ENCODE measurements around the gene STX16. TPM values are rescaled to one million over a fixed set of nuclear protein-coding genes. Genes with fewer than 3 reads are reported as not detected.

The STX16 gene
- total RNA-seq, 2 experiments from 2014 or later = 101 to 110 TPM

- Mint-ChIP-seq H3K36me3 (ENCODE audit: low read depth) (peaks cover 36% of the 10 kb centered on the region), H3K9me3 (ENCODE audit: low read depth) (no peaks in the 10 kb centered on the region), H3K27ac (peak overlapping the region; percentile 78), H3K27me3 (no peaks in the 10 kb centered on the region), H3K4me3 (peak overlapping the region; percentile 31), H3K4me1 (peaks cover 79% of the 10 kb centered on the region)
- intact Hi-C loops (cut with DNase I, micrococcal nuclease) = no loop called here
- POLR2A ChIA-PET = interaction anchor here (3.3 kb wide), 1 partner anchor 7 kb away, joined by 23 read pairs; the partner anchor contains the start of gene STX16
- no peak for ATAC-seq
- CTCF ChIA-PET = interaction anchor here (0.7 to 1.8 kb wide), 6 partner anchors 8 to 426 kb away, joined by 3 to 20 read pairs (median 8); partner anchors contain the start of gene STX16
- DNase-seq = no peak
Measured at GRCh38 chr20:58658760-58659159, 7.7 kb downstream of the STX16 start.

GRCh38 chr20:58659841-58660240, 8.8 kb downstream of the STX16 start:
- POLR2A ChIA-PET = interaction anchor here (3.3 kb wide), 1 partner anchor 8 kb away, joined by 23 read pairs; the partner anchor contains the start of gene STX16
- peaks cover 84% of the 10 kb centered on the region for H3K4me1 Mint-ChIP-seq
- no peaks in the 10 kb centered on the region for H3K27me3 Mint-ChIP-seq
- DNase-seq (peak; percentile 38), ATAC-seq (peak; percentile 33)
- intact Hi-C loops (cut with DNase I, micrococcal nuclease) = no loop called here
- H3K9me3 Mint-ChIP-seq (ENCODE audit: low read depth) = no peaks in the 10 kb centered on the region
- H3K4me3 Mint-ChIP-seq = peak overlapping the region; percentile 55
- CTCF ChIA-PET = interaction anchor here (0.6 to 1.7 kb wide), 7 partner anchors 9 to 1274 kb away, joined by 3 to 20 read pairs (median 3); partner anchors contain the start of gene STX16
- H3K27ac Mint-ChIP-seq = peak overlapping the region; percentile 91
- H3K36me3 Mint-ChIP-seq (ENCODE audit: low read depth) = peaks cover 41% of the 10 kb centered on the region

GRCh38 chr20:58660855-58661597, 9.9 kb downstream of the STX16 start:
- peak; percentile 72 for ATAC-seq
- no peaks in the 10 kb centered on the region for H3K27me3 Mint-ChIP-seq
- H3K36me3 Mint-ChIP-seq (ENCODE audit: low read depth) = peaks cover 45% of the 10 kb centered on the region
- H3K4me3 Mint-ChIP-seq = peak overlapping the region; percentile 68
- peak overlapping the region; percentile 96 for H3K27ac Mint-ChIP-seq
- H3K4me1 Mint-ChIP-seq = peaks cover 80% of the 10 kb centered on the region
- ChIA-PET POLR2A (interaction anchor here (0.6 to 3.3 kb wide), 2 partner anchors 9 to 350 kb away, joined by 4 to 23 read pairs; partner anchors contain the start of gene STX16), CTCF (interaction anchor here (0.7 to 2.0 kb wide), 4 partner anchors 10 to 21 kb away, joined by 3 to 8 read pairs (median 4); partner anchors contain the start of gene STX16)
- peak; percentile 62 for DNase-seq
- intact Hi-C loops (cut with DNase I, micrococcal nuclease) = loop anchor here in 1 of 2 experiments (1.0 kb wide), 1 partner anchor 9 kb away; no protein-coding TSS in a partner anchor
- no peaks in the 10 kb centered on the region for H3K9me3 Mint-ChIP-seq (ENCODE audit: low read depth)

GRCh38 chr20:58661598-58662473, 10.8 kb downstream of the STX16 start:
- H3K4me1 Mint-ChIP-seq = peaks cover 72% of the 10 kb centered on the region
- ATAC-seq = peak; percentile 52
- peaks cover 43% of the 10 kb centered on the region for H3K36me3 Mint-ChIP-seq (ENCODE audit: low read depth)
- H3K27me3 Mint-ChIP-seq = no peaks in the 10 kb centered on the region
- ChIA-PET POLR2A (interaction anchor here (3.3 kb wide), 1 partner anchor 10 kb away, joined by 23 read pairs; the partner anchor contains the start of gene STX16), CTCF (interaction anchor here (0.7 to 2.0 kb wide), 3 partner anchors 11 to 22 kb away, joined by 3 to 8 read pairs (median 4); partner anchors contain the start of gene STX16)
- no peak for DNase-seq
- intact Hi-C loops (cut with DNase I, micrococcal nuclease) = loop anchor here in 1 of 2 experiments (1.0 kb wide), 1 partner anchor 10 kb away; no protein-coding TSS in a partner anchor
- no peaks in the 10 kb centered on the region for H3K9me3 Mint-ChIP-seq (ENCODE audit: low read depth)
- H3K4me3 Mint-ChIP-seq = peak overlapping the region; percentile 68
- H3K27ac Mint-ChIP-seq = peak overlapping the region; percentile 96

- Mint-ChIP-seq H3K27ac (no peak overlapping the region), H3K4me3 (no peak overlapping the region), H3K36me3 (ENCODE audit: low read depth) (peaks cover 47% of the 10 kb centered on the region), H3K4me1 (peaks cover 52% of the 10 kb centered on the region), H3K27me3 (no peaks in the 10 kb centered on the region), H3K9me3 (ENCODE audit: low read depth) (no peaks in the 10 kb centered on the region)
- ChIA-PET POLR2A (no interaction called here), CTCF (no interaction called here)
- DNase-seq (no peak), ATAC-seq (no peak)
- intact Hi-C loops (cut with DNase I, micrococcal nuclease) = no loop called here
Measured at GRCh38 chr20:58664331-58664730, 13.2 kb downstream of the STX16 start.

- DNase-seq (no peak), ATAC-seq (no peak)
- H3K4me3 Mint-ChIP-seq = no peak overlapping the region
- intact Hi-C loops (cut with DNase I, micrococcal nuclease) = no loop called here
- peak overlapping the region; percentile 2 for H3K27ac Mint-ChIP-seq
- no peaks in the 10 kb centered on the region for H3K9me3 Mint-ChIP-seq (ENCODE audit: low read depth)
- H3K36me3 Mint-ChIP-seq (ENCODE audit: low read depth) = peaks cover 47% of the 10 kb centered on the region
- CTCF ChIA-PET = no interaction called here
- POLR2A ChIA-PET = no interaction called here
- peaks cover 46% of the 10 kb centered on the region for H3K4me1 Mint-ChIP-seq
- no peaks in the 10 kb centered on the region for H3K27me3 Mint-ChIP-seq
Measured at GRCh38 chr20:58664883-58665282, 13.8 kb downstream of the STX16 start.

GRCh38 chr20:58665606-58666005, 14.5 kb downstream of the STX16 start:
- H3K27me3 Mint-ChIP-seq = no peaks in the 10 kb centered on the region
- no peak for ATAC-seq
- CTCF ChIA-PET = no interaction called here
- intact Hi-C loops (cut with DNase I, micrococcal nuclease) = no loop called here
- no peak overlapping the region for H3K4me3 Mint-ChIP-seq
- no peak overlapping the region for H3K27ac Mint-ChIP-seq
- peaks cover 40% of the 10 kb centered on the region for H3K4me1 Mint-ChIP-seq
- DNase-seq = no peak
- POLR2A ChIA-PET = no interaction called here
- H3K36me3 Mint-ChIP-seq (ENCODE audit: low read depth) = peaks cover 49% of the 10 kb centered on the region
- H3K9me3 Mint-ChIP-seq (ENCODE audit: low read depth) = no peaks in the 10 kb centered on the region

- intact Hi-C loops (cut with DNase I, micrococcal nuclease) = no loop called here
Measured at GRCh38 chr20:58666702-58667101, 15.6 kb downstream of the STX16 start.

GRCh38 chr20:58667975-58668374, 16.9 kb downstream of the STX16 start:
- no peak overlapping the region for H3K4me3 Mint-ChIP-seq

More at GRCh38 chr20:58666702-58667101, 15.6 kb downstream of the STX16 start:
- POLR2A ChIA-PET = interaction anchor here (1.1 to 1.3 kb wide), 2 partner anchors 15 to 24 kb away, joined by 3 to 8 read pairs; partner anchors contain the start of gene STX16
- no peak overlapping the region for H3K4me3 Mint-ChIP-seq
- ATAC-seq (no peak), DNase-seq (no peak)
- CTCF ChIA-PET = interaction anchor here (0.6 to 1.6 kb wide), 5 partner anchors 9 to 429 kb away, joined by 3 to 8 read pairs (median 3); no protein-coding TSS in a partner anchor
- H3K4me1 Mint-ChIP-seq = peaks cover 30% of the 10 kb centered on the region
- peak overlapping the region; percentile 29 for H3K27ac Mint-ChIP-seq
- H3K9me3 Mint-ChIP-seq (ENCODE audit: low read depth) = no peaks in the 10 kb centered on the region
- H3K27me3 Mint-ChIP-seq = no peaks in the 10 kb centered on the region
- peaks cover 45% of the 10 kb centered on the region for H3K36me3 Mint-ChIP-seq (ENCODE audit: low read depth)

GRCh38 chr20:58668901-58669286, 17.8 kb downstream of the STX16 start:
- DNase-seq (no peak), ATAC-seq (no peak)
- ChIA-PET CTCF (no interaction called here), POLR2A (interaction anchor here (0.5 kb wide), 1 partner anchor 49 kb away, joined by 5 read pairs; no protein-coding TSS in a partner anchor)
- H3K9me3 Mint-ChIP-seq (ENCODE audit: low read depth) = no peaks in the 10 kb centered on the region
- peaks cover 44% of the 10 kb centered on the region for H3K36me3 Mint-ChIP-seq (ENCODE audit: low read depth)
- H3K4me1 Mint-ChIP-seq = peaks cover 17% of the 10 kb centered on the region
- H3K27me3 Mint-ChIP-seq = no peaks in the 10 kb centered on the region
- no peak overlapping the region for H3K4me3 Mint-ChIP-seq
- intact Hi-C loops (cut with DNase I, micrococcal nuclease) = no loop called here
- H3K27ac Mint-ChIP-seq = no peak overlapping the region

More at GRCh38 chr20:58667975-58668374, 16.9 kb downstream of the STX16 start:
- CTCF ChIA-PET = interaction anchor here (0.8 to 1.6 kb wide), 3 partner anchors 9 to 20 kb away, joined by 3 to 8 read pairs (median 4); no protein-coding TSS in a partner anchor
- POLR2A ChIA-PET = no interaction called here
- ATAC-seq (peak; percentile 42), DNase-seq (no peak)
- Mint-ChIP-seq H3K9me3 (ENCODE audit: low read depth) (no peaks in the 10 kb centered on the region), H3K4me1 (peaks cover 23% of the 10 kb centered on the region), H3K36me3 (ENCODE audit: low read depth) (peaks cover 43% of the 10 kb centered on the region), H3K27me3 (no peaks in the 10 kb centered on the region), H3K27ac (peak overlapping the region; percentile 1)
- intact Hi-C loops (cut with DNase I, micrococcal nuclease) = no loop called here

Data from activated CD4-positive, alpha-beta T cell treated with anti-CD3 and anti-CD28 coated beads for 36 hours (primary cell).